ENCODE measurements around the gene HDGFL1.
A peak's percentile ranks its signal among the peaks of the same experiment; 100 is the strongest.

Gene HDGFL1

DNA sequence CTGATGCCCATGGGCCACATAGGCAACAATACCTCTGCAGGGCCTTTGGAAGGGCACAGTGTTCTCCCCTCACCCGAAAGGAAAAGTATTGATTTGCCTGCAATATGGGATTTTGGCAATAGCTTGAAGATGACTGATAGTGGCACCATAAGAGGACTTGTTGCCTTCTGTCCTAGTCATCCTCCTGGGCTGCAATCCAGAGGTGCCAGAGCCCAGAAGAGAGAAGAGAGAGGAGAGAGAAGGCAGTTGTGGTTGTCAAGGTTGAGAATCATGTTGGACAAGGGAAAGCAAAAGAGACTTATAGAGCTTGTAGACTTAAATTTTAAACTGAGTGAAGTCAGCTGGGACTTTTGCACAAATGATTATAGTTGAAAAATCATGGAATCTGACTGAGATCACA is 14.6 kb downstream of the HDGFL1 start:
- no peak for ATAC-seq (ENCODE audit: low read depth)
- Histone ChIP-seq H3K4me1 (ENCODE audit: insufficient read depth, poor library complexity, severe bottlenecking) (no peaks in the 10 kb centered on the region), H3K9me3 (ENCODE audit: severe bottlenecking) (no peaks in the 10 kb centered on the region), H3K4me3 (ENCODE audit: severe bottlenecking) (no peak overlapping the region), H3K27ac (ENCODE audit: poor library complexity, severe bottlenecking) (no peak overlapping the region), H3K27me3 (ENCODE audit: insufficient read depth, poor library complexity, severe bottlenecking) (no peaks in the 10 kb centered on the region), H3K36me3 (ENCODE audit: low read depth) (no peaks in the 10 kb centered on the region)
- TF ChIP-seq, protein P1, sequence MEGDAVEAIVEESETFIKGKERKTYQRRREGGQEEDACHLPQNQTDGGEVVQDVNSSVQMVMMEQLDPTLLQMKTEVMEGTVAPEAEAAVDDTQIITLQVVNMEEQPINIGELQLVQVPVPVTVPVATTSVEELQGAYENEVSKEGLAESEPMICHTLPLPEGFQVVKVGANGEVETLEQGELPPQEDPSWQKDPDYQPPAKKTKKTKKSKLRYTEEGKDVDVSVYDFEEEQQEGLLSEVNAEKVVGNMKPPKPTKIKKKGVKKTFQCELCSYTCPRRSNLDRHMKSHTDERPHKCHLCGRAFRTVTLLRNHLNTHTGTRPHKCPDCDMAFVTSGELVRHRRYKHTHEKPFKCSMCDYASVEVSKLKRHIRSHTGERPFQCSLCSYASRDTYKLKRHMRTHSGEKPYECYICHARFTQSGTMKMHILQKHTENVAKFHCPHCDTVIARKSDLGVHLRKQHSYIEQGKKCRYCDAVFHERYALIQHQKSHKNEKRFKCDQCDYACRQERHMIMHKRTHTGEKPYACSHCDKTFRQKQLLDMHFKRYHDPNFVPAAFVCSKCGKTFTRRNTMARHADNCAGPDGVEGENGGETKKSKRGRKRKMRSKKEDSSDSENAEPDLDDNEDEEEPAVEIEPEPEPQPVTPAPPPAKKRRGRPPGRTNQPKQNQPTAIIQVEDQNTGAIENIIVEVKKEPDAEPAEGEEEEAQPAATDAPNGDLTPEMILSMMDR (IDR thresholded peaks at IDR 0.05; ENCODE audit: poor library complexity, severe bottlenecking), result no peak
- DNase-seq (ENCODE audit: low spot score), result no peak

DNA sequence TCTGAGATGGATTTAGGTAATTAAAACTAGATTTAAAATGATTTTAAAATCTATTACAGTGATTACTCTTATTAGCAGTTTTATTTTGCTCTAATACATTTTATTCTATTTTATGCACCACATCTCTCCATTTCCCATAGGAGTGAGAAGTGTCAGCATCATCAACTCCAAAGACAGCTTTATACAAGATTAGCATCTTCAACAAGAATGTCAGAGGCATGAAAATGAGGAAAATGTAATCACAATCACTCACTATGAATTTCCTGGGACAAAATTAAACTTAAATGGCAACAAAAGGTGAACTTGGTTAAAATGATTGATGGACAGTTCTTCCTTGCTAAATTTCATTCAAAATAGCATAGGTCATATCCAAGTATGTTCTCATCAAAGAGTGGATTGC is 19.8 kb downstream of the HDGFL1 start:
- Histone ChIP-seq H3K9me3 (ENCODE audit: severe bottlenecking) (no peaks in the 10 kb centered on the region), H3K4me1 (ENCODE audit: insufficient read depth, poor library complexity, severe bottlenecking) (no peaks in the 10 kb centered on the region), H3K27ac (ENCODE audit: poor library complexity, severe bottlenecking) (no peak overlapping the region), H3K4me3 (ENCODE audit: severe bottlenecking) (no peak overlapping the region), H3K27me3 (ENCODE audit: insufficient read depth, poor library complexity, severe bottlenecking) (no peaks in the 10 kb centered on the region), H3K36me3 (ENCODE audit: low read depth) (no peaks in the 10 kb centered on the region)
- DNase-seq (ENCODE audit: low spot score), result no peak
- ATAC-seq (ENCODE audit: low read depth), result no peak
- TF ChIP-seq, protein P1 (IDR thresholded peaks at IDR 0.05; ENCODE audit: poor library complexity, severe bottlenecking), result no peak

DNA sequence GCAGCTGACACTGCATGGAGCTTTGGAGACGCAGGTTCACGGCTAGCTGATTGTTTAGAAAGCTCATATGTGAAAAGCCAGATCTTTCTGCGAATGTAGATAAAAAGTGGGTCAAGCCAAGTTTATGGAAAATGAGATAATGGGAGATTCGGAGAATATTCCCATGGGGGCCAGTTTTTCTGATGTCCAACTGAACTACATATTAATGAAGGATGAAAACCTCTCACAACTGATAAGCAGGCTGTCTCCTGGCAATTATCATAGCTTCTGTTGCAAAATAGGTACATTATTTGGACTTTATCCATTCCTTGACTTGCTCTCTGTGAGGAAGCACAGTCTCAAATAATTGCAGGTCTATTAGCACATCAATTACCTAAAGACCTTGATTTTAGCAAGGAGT is 21.1 kb downstream of the HDGFL1 start:
- no peaks in the 10 kb centered on the region for H3K4me1 ChIP-seq (ENCODE audit: insufficient read depth, poor library complexity, severe bottlenecking)
- H3K36me3 ChIP-seq (ENCODE audit: low read depth), result no peaks in the 10 kb centered on the region
- no peaks in the 10 kb centered on the region for H3K9me3 ChIP-seq (ENCODE audit: severe bottlenecking)
- TF ChIP-seq, protein P1 (IDR thresholded peaks at IDR 0.05; ENCODE audit: poor library complexity, severe bottlenecking), result no peak
- H3K27ac ChIP-seq (ENCODE audit: poor library complexity, severe bottlenecking), result no peak overlapping the region
- DNase-seq (ENCODE audit: low spot score) (no peak), ATAC-seq (ENCODE audit: low read depth) (no peak)
- H3K27me3 ChIP-seq (ENCODE audit: insufficient read depth, poor library complexity, severe bottlenecking), result no peaks in the 10 kb centered on the region
- no peak overlapping the region for H3K4me3 ChIP-seq (ENCODE audit: severe bottlenecking)

DNA sequence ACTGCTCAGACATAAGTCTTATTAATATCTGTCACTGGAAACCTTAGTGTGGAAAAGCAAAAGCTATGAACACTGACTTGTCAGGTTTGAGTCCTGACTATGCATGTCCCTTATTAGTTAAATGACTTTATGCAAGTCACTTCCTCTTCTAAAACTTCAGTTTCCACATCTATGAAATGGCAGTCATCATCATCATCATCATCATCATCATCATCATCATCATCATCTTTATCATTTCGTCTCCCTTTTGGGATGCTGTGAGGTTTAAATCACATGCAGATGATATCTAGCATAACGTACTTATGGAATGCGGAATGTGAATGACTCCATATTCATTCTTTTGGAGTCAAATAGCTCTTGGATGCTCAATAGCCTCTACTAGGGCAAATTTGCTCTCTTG is 24.5 kb downstream of the HDGFL1 start:
- no peak overlapping the region for H3K4me3 ChIP-seq (ENCODE audit: severe bottlenecking)
- H3K27ac ChIP-seq (ENCODE audit: poor library complexity, severe bottlenecking), result no peak overlapping the region
- H3K9me3 ChIP-seq (ENCODE audit: severe bottlenecking), result no peaks in the 10 kb centered on the region
- DNase-seq (ENCODE audit: low spot score), result no peak
- TF ChIP-seq, protein P1 (IDR thresholded peaks at IDR 0.05; ENCODE audit: poor library complexity, severe bottlenecking), result no peak
- no peaks in the 10 kb centered on the region for H3K4me1 ChIP-seq (ENCODE audit: insufficient read depth, poor library complexity, severe bottlenecking)
- no peaks in the 10 kb centered on the region for H3K36me3 ChIP-seq (ENCODE audit: low read depth)
- H3K27me3 ChIP-seq (ENCODE audit: insufficient read depth, poor library complexity, severe bottlenecking), result no peaks in the 10 kb centered on the region
- ATAC-seq (ENCODE audit: low read depth), result no peak

DNA sequence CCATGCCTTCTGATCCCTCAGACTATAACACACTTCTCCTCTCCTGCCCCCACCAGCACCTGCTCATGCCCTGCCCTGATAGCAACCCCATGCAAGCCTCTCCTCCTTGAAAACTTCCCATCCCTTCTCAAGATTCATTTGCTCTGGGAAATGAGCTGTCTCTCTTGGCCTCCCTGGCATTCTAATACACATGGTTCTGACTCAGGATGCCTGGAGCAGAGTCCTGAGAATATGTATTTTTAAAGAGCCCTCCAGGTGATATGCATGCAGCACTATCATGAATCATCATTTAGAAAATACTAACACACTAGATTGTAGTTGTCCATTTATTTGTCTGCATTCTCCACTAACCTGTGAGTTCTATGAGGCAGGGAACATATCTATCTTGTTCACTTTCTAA is 26.6 kb downstream of the HDGFL1 start:
- Histone ChIP-seq H3K27ac (ENCODE audit: poor library complexity, severe bottlenecking) (no peak overlapping the region), H3K4me3 (ENCODE audit: severe bottlenecking) (no peak overlapping the region), H3K4me1 (ENCODE audit: insufficient read depth, poor library complexity, severe bottlenecking) (no peaks in the 10 kb centered on the region), H3K9me3 (ENCODE audit: severe bottlenecking) (no peaks in the 10 kb centered on the region), H3K36me3 (ENCODE audit: low read depth) (no peaks in the 10 kb centered on the region), H3K27me3 (ENCODE audit: insufficient read depth, poor library complexity, severe bottlenecking) (no peaks in the 10 kb centered on the region)
- DNase-seq (ENCODE audit: low spot score), result no peak
- peak; percentile 79 for ATAC-seq (ENCODE audit: low read depth)
- TF ChIP-seq, protein P1 (IDR thresholded peaks at IDR 0.05; ENCODE audit: poor library complexity, severe bottlenecking), result no peak

Measured in RWPE2 (cell line).